Activated T-helper 1 cell treated with Interleukin-2 at 50 U/mL for 16 hours (primary cell): Measurements from ENCODE around the gene IER5L.
A peak's percentile ranks its signal among the peaks of the same experiment; 100 is the strongest.
"Not testable (repeated sequence)": the region's sequence is repeated elsewhere in the genome, so short reads cannot be mapped to it uniquely, and the experiment has no call there.

Experiments used
- DNase-seq: peaks from one replicate; pipeline ENCODE4 v3.0.0-alpha.2; 2020; ENCODE audit warnings: low read depth

The IER5L gene

GRCh38 chr9:129138476-129139232 lies 39.4 kb downstream of the IER5L start:
- no peak for DNase-seq

GRCh38 chr9:129138144-129138462 lies 40.0 kb downstream of the IER5L start:
- no peak for DNase-seq

GRCh38 chr9:129137292-129138143 lies 40.5 kb downstream of the IER5L start:
- DNase-seq = no peak

- no peak for DNase-seq
Measured at GRCh38 chr9:129136446-129137035, 41.5 kb downstream of the IER5L start.

- no peak for DNase-seq
Measured at GRCh38 chr9:129135476-129135875, 42.6 kb downstream of the IER5L start.

GRCh38 chr9:129133082-129133481 lies 45.0 kb downstream of the IER5L start:
- no peak for DNase-seq

- DNase-seq = peak; percentile 69
Measured at GRCh38 chr9:129131300-129132145, 46.5 kb downstream of the IER5L start.

GRCh38 chr9:129130791-129131190 lies 47.3 kb downstream of the IER5L start:
- no peak for DNase-seq

GRCh38 chr9:129130271-129130670 lies 47.8 kb downstream of the IER5L start:
- DNase-seq = not testable (repeated sequence)

GRCh38 chr9:129128689-129129088 lies 49.4 kb downstream of the IER5L start:
- no peak for DNase-seq

- no peak for DNase-seq
Measured at GRCh38 chr9:129126749-129127618, 51.1 kb downstream of the IER5L start.
